ENCODE measurements around the gene ODAD2. TPM values are rescaled to one million over a fixed set of nuclear protein-coding genes. Genes with fewer than 3 reads are reported as not detected.

Gene ODAD2
- total RNA-seq, 2 experiments from 2014 or later = not detected

DNA sequence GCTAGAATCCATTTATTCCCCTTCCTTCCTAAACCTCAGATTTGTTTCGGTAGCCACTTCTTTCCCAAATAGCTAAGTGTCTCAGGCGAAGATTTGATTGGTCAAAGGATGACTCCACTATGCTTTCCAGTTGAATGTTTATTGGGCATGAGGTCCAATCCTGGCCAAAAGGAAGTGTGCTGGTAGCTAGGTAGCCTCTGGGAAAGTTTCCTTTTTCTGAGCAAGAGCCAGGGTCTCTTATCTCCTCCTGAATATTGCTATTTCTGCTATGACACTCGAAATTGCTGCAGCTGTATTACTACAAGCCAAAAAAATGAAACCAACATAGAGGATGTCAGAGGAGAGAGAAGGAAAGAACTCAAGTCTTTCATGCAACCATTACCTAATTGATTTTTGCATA is 199.8 kb downstream of the ODAD2 start:
- BruUV-seq (replicated peaks) = no TSS peak
- TF ChIP-seq, protein P1, sequence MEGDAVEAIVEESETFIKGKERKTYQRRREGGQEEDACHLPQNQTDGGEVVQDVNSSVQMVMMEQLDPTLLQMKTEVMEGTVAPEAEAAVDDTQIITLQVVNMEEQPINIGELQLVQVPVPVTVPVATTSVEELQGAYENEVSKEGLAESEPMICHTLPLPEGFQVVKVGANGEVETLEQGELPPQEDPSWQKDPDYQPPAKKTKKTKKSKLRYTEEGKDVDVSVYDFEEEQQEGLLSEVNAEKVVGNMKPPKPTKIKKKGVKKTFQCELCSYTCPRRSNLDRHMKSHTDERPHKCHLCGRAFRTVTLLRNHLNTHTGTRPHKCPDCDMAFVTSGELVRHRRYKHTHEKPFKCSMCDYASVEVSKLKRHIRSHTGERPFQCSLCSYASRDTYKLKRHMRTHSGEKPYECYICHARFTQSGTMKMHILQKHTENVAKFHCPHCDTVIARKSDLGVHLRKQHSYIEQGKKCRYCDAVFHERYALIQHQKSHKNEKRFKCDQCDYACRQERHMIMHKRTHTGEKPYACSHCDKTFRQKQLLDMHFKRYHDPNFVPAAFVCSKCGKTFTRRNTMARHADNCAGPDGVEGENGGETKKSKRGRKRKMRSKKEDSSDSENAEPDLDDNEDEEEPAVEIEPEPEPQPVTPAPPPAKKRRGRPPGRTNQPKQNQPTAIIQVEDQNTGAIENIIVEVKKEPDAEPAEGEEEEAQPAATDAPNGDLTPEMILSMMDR (conservative IDR thresholded peaks at IDR 0.05; ENCODE audit: low read length) = no peak
- no peak for TF ChIP-seq EZH2phosphoT487 (IDR thresholded peaks at IDR 0.05; ENCODE audit: borderline replicate concordance, low read depth, low read length)
- no peak for DNase-seq (ENCODE audit: low spot score)
- ChIA-PET CTCF (ENCODE audit: unreplicated experiment) (no interaction called here), POLR2A (interaction anchor here (1.5 kb wide), 1 partner anchor 10 kb away, joined by 4 read pairs; no protein-coding TSS in a partner anchor)
- intact Hi-C loops (cut with micrococcal nuclease; ENCODE audit: unreplicated experiment) = no loop called here
- no peak overlapping the region for H3K4me2 ChIP-seq (ENCODE audit: low read length)
- H3K4me1 ChIP-seq (ENCODE audit: insufficient read depth, low read length, poor library complexity, severe bottlenecking) = no peaks in the 10 kb centered on the region
- H3K4me3 ChIP-seq (ENCODE audit: low read depth, low read length, poor library complexity, severe bottlenecking) = no peak overlapping the region
- H2AFZ ChIP-seq (ENCODE audit: low read length) = no peak overlapping the region
- no peaks in the 10 kb centered on the region for H3K9me3 ChIP-seq (ENCODE audit: low read length)
- no peaks in the 10 kb centered on the region for H3K79me2 ChIP-seq (ENCODE audit: insufficient read depth, low read depth, low read length)
- no peaks in the 10 kb centered on the region for H4K20me1 ChIP-seq (ENCODE audit: insufficient read depth, low read length)
- no peaks in the 10 kb centered on the region for H3K36me3 ChIP-seq (ENCODE audit: insufficient read depth, low read length)
- no peaks in the 10 kb centered on the region for H3K9me2 ChIP-seq (ENCODE audit: insufficient read depth, low read length)
- H3K27ac ChIP-seq (ENCODE audit: low read depth, low read length, poor library complexity, severe bottlenecking) = no peak overlapping the region

DNA sequence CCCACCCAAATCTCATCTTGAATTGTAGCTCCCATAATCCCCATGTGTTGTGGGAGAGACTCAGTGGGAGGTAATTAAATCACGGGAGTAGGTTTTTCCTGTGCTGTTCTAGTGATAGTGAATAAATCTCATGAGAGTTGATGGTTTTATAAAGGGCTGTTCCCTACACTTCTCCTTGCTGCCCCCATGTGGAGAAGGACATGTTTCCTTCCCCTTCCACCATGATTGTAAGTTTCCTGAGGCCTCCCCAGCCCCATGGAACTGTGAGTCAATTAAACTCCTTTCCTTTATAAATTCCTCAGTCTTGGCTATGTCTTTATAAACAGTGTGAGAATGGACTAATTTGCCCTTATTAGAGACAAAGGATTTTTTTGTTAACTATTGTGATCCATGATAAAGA is 204.7 kb downstream of the ODAD2 start:
- ChIA-PET POLR2A (no interaction called here), CTCF (ENCODE audit: unreplicated experiment) (no interaction called here)
- H3K9me3 ChIP-seq (ENCODE audit: low read length) = no peaks in the 10 kb centered on the region
- DNase-seq (ENCODE audit: low spot score) = no peak
- H2AFZ ChIP-seq (ENCODE audit: low read length) = no peak overlapping the region
- no peaks in the 10 kb centered on the region for H3K4me1 ChIP-seq (ENCODE audit: insufficient read depth, low read length, poor library complexity, severe bottlenecking)
- H4K20me1 ChIP-seq (ENCODE audit: insufficient read depth, low read length) = no peaks in the 10 kb centered on the region
- H3K27ac ChIP-seq (ENCODE audit: low read depth, low read length, poor library complexity, severe bottlenecking) = no peak overlapping the region
- no peak overlapping the region for H3K4me2 ChIP-seq (ENCODE audit: low read length)
- intact Hi-C loops (cut with micrococcal nuclease; ENCODE audit: unreplicated experiment) = no loop called here
- H3K36me3 ChIP-seq (ENCODE audit: insufficient read depth, low read length) = no peaks in the 10 kb centered on the region
- BruUV-seq (replicated peaks) = no TSS peak
- no peaks in the 10 kb centered on the region for H3K79me2 ChIP-seq (ENCODE audit: insufficient read depth, low read depth, low read length)
- TF ChIP-seq, protein P1 (conservative IDR thresholded peaks at IDR 0.05; ENCODE audit: low read length) = peak; percentile 42; the same call in 1 of the 2 replicates
- TF ChIP-seq EZH2phosphoT487 (IDR thresholded peaks at IDR 0.05; ENCODE audit: borderline replicate concordance, low read depth, low read length) = no peak
- H3K4me3 ChIP-seq (ENCODE audit: low read depth, low read length, poor library complexity, severe bottlenecking) = no peak overlapping the region
- no peaks in the 10 kb centered on the region for H3K9me2 ChIP-seq (ENCODE audit: insufficient read depth, low read length)

DNA sequence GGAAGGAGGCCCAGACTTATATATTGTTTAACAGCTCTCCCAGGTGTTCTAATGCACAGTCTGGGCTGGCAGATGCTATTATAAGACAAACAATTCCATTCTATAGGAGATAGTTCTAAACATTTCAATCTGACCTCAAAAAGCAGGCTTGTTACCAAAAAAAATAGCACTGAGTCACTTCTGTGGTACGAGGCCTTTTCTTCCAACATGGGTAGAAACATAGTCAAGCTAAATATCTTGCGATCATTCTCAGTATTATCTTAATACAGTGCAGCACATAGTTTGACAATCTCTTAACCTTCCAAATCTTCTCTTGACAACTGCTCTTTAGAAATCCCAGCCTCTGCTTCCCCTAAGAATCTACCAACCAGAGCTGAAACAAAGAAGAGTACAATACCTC is 206.7 kb downstream of the ODAD2 start:
- POLR2A ChIA-PET = no interaction called here
- no peak for DNase-seq (ENCODE audit: low spot score)
- no peak overlapping the region for H3K4me3 ChIP-seq (ENCODE audit: low read depth, low read length, poor library complexity, severe bottlenecking)
- no TSS peak for BruUV-seq (replicated peaks)
- no peaks in the 10 kb centered on the region for H3K9me2 ChIP-seq (ENCODE audit: insufficient read depth, low read length)
- no peaks in the 10 kb centered on the region for H3K9me3 ChIP-seq (ENCODE audit: low read length)
- no peak for TF ChIP-seq EZH2phosphoT487 (IDR thresholded peaks at IDR 0.05; ENCODE audit: borderline replicate concordance, low read depth, low read length)
- no peak overlapping the region for H3K4me2 ChIP-seq (ENCODE audit: low read length)
- no peaks in the 10 kb centered on the region for H3K36me3 ChIP-seq (ENCODE audit: insufficient read depth, low read length)
- no peaks in the 10 kb centered on the region for H3K4me1 ChIP-seq (ENCODE audit: insufficient read depth, low read length, poor library complexity, severe bottlenecking)
- H3K27ac ChIP-seq (ENCODE audit: low read depth, low read length, poor library complexity, severe bottlenecking) = no peak overlapping the region
- H3K79me2 ChIP-seq (ENCODE audit: insufficient read depth, low read depth, low read length) = no peaks in the 10 kb centered on the region
- no peaks in the 10 kb centered on the region for H4K20me1 ChIP-seq (ENCODE audit: insufficient read depth, low read length)
- no peak overlapping the region for H2AFZ ChIP-seq (ENCODE audit: low read length)
- CTCF ChIA-PET (ENCODE audit: unreplicated experiment) = no interaction called here
- intact Hi-C loops (cut with micrococcal nuclease; ENCODE audit: unreplicated experiment) = no loop called here

All from OCI-LY7 (cell line).